ENCODE data around the gene ZNF521.

DNA sequence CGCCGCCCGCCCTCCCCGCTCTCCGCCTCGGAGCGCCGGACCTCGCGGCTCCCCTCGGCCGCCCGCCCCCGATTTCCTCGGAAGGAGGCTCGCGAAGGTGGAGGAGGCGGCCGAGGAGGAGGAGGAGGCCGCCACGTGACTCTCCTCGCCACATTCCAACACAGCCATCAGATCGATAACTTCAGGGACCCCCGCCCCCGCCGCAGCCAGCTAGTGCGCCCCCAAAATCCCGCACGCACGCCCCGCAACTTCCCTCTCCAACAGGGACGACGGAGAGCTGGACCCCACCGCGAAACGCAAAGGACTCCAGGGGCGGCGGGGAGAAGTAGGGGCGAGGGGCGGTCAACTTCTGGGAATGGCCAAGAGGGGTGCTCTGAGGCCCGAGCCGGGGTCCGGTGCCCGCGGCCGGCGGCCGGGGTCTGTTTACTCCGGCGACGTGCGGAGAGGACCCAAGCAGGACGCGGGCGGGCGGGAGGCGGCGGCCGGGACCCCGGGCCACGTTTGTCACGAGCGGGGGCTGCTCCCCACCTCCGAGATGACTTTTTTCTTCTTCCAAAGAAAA, 2.0 kb downstream of the ZNF521 start:
- TF ChIP-seq, protein P1, sequence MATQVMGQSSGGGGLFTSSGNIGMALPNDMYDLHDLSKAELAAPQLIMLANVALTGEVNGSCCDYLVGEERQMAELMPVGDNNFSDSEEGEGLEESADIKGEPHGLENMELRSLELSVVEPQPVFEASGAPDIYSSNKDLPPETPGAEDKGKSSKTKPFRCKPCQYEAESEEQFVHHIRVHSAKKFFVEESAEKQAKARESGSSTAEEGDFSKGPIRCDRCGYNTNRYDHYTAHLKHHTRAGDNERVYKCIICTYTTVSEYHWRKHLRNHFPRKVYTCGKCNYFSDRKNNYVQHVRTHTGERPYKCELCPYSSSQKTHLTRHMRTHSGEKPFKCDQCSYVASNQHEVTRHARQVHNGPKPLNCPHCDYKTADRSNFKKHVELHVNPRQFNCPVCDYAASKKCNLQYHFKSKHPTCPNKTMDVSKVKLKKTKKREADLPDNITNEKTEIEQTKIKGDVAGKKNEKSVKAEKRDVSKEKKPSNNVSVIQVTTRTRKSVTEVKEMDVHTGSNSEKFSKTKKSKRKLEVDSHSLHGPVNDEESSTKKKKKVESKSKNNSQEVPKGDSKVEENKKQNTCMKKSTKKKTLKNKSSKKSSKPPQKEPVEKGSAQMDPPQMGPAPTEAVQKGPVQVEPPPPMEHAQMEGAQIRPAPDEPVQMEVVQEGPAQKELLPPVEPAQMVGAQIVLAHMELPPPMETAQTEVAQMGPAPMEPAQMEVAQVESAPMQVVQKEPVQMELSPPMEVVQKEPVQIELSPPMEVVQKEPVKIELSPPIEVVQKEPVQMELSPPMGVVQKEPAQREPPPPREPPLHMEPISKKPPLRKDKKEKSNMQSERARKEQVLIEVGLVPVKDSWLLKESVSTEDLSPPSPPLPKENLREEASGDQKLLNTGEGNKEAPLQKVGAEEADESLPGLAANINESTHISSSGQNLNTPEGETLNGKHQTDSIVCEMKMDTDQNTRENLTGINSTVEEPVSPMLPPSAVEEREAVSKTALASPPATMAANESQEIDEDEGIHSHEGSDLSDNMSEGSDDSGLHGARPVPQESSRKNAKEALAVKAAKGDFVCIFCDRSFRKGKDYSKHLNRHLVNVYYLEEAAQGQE (IDR thresholded peaks at IDR 0.05; ENCODE audit: insufficient read depth in 1 of 2, low read depth in 2 of 2, low read length in 2 of 2): no peak
- 0 out of 2 replicates have a peak, but pooled peaks have one; percentile 27 for TF ChIP-seq SIN3A (IDR thresholded peaks at IDR 0.05; ENCODE audit: borderline replicate concordance, insufficient read depth, low read length)
- 0 out of 2 replicates have a peak, but pooled peaks have one; percentile 8 for TF ChIP-seq TAF1 (IDR thresholded peaks at IDR 0.05; ENCODE audit: borderline replicate concordance, insufficient read depth, low read length)

Measured in PFSK-1 (cell line).